NCI-H345 (cell line): ENCODE measurements around the gene CNBP.

Source experiments
- DNase-seq: peaks from one replicate; lab custom pipeline; 2025; lab: John Stamatoyannopoulos, UW

Gene CNBP

DNA sequence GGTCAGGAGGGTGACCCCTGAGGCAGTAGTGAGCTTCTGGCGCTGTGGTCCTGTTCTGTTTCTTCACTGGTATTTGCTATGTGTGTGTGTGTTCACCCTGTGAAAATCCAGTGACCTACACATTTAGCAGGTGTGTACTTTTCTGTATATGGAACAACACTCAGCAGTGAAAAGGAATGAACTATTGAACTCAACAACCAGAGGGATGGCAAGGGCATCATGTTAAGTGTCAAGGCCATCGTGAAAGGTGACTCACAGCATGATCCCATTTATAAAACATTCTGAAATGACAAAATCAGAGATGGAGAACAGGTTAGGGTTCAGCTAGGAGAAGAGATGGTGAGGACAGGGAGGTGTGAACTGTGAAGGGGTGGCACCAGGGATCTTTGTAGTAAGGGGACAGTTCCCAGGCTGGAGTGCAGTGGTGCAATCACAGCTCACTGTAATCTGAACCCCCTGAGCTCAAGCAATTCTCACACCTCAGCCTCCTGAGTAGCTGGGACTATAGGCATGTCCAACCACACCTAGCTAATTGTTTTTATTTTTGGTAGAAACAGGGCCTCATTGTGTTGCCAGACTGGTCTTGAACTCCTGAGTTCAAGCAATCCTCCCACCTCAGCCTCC, 52.1 kb downstream of the CNBP start:
- DNase-seq = no peak

DNA sequence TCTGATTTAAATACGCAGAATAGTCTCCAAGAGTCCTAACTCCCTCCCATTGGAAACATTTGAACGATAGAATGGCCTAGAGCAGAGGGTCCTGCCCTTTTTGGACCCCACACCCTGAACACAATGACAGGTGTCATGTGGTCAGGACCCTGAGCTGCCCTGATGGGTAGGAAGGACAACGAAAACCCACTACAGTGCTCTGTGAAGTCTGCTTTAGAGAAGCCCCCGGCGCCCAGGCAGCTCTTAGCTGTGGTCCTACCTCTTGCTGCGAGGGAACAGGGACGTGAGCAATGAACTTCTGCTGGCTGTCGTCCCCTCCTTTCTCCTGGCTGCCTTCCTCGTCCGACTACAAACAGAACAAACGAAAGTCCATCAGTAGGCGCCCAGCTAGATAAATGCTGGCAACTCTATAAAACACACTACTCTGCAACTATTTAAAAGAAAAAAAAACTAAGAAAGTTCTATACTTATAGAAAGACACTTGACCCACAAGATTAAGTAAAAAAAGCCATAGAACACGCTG, 53.3 kb downstream of the CNBP start:
- DNase-seq = no peak

DNA sequence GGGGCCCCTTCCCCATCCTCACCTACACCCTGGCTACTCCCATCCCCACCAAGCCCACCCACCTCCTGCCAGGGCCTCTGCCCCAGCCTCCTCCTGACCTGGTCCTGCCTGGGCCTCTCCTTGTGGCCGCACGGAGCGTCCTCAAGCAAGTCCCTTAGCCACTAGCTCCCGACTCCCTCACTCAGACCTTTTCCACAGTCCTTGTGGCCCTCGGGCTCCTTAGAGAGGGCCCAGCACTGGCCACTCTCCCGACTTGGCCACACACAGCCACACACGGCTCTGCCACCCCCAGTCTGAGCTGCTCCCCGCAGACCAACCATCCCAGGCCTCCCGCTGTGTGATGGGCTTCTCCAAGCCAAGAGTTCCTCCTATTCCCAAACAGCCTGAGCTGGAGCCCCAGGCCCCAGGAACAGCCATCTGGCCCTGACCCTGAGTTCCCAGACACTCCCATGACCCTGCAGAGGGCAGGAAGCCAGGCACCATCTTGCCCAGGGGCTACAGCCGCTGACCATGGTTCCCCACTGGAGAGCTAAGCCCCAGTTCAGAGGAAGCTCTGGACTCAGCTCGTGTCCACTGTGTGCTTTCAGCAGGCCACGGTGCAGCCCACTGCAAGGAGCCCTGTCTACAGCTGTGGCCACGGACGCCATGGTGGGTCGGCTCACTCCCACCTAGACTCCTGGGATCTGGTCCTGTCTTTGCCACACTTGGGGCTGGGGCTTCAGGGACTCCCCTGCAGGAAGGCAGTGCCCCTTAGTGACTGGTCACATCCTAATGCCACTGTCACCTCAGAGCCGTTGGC, 55.1 kb downstream of the CNBP start:
- DNase-seq = no peak

DNA sequence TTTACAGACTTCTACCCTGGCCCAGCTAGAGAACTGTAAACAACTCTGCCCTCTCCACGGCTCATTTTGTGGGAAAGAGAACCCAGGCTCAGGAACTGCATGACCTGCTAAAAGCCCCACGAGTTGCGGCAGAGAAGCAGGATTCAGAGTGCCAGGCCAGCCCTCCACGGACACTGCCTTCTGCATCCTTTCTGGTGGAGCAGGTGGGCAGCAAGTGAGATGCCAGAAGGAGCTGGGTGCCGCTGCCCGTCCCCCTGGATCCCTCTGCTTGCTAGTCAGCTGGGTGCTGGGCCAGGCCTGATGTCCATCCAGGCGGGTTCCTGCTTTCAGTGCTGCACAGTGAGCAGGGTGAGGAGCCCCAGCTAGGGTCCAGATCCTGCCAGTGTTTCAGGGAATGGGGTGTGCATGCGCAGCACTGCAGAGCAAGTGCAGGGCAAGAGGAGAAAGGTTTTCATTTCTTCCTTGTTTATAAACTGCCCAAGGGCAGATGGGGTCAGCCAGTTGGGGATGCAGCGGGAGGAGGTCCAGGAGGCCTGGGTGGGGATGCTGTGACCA, 56.9 kb downstream of the CNBP start:
- DNase-seq = no peak

DNA sequence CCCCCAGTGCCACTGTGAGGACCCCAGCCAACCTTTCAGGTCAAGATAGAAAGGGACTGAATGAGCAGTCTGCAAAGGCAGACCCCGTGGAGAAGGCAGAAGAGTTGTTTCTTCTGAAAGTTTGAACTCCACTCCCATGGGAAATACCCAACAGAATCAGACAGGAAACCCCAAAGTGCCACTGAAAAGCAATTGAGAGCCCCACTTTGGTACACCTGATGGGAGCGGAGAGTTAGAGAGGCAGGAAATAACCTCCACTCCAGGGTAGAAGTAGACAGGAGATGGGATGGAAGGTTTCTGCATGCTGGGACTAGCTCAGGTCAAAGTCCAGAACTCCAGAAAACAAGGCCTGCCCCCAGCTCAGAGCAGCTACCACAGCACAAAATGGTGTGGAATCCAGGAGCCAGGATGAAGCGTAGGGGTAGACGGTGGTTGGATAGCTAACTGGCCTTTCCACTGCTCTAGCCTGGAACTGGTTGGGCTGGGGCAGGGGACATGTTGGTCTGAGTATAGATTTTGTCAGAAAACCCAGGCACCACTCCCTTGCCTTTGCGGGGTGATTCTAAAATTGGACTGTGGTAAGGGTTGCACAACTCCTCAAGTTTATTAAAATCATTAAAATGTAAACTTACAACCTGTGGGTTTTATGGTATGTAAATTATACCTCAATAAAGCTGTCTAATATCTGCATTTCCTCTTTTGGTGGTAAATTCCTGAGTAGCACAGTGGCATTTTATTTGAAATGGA, 60.2 kb downstream of the CNBP start:
- DNase-seq = no peak

DNA sequence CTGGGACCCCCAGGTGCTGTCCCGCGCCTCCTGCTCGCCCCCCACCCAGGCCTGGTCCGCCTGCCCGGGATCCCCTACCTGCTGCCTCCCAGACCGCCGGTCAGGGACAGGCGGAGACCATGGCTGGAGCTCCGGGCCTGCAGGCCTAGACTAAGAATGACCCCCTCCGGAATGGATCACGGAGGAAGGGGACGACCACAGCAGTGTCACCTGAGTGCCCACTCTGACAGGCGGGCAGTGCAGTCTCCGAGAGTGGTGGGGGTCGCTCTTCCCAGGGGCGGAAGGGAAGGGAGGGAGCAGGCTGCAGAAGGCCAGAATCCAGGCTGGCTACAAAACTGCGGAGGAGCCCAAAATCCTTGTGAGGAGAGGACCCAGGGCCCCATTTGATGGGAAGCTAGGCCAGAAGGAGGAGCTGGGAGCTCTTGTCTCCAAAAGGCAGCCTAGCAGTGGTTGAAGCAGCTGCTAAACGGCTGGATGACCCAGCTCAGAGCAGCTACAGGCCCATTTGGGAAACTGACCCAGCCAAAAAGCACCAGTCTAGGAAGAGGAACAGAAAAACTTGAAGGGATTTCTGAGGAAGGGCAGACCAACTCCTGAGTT, 61.2 kb downstream of the CNBP start:
- no peak for DNase-seq

DNA sequence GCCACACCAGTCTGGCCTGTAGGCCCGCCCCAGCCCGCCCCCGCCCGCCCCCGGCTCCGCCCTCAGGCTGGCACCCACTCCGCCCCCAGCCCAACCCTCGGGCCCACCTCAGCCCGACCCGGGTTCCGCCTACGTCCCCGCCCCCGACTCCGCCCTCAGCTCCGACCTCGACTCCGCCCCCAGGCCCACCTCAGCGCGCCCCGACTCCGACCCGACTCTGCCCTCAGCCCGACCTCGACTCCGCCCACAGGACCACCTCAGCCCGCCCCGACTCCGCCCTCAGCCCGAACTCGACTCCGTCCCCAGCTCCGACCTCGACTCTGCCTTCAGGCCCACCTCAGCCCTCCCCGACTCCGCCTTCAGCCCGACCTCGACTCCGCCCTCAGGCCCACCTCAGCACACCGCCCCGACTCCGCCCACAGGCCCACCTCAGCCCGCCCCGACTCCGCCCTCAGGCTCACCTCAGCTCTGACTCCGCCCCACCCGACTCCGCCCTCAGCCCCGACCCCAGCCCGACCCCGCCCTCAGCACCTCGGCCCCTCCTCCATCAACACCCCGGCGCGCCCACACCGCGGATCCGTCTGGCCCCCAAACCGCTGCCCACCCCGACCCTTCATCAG, 61.8 kb downstream of the CNBP start, which contains the start of gene RAB43:
Gene RAB43, minus strand, starts transcription at position 13 of the 620 bp plus-strand sequence. CDS start 315 bp downstream, outside the sequence.
- peak; percentile 77 for DNase-seq

DNA sequence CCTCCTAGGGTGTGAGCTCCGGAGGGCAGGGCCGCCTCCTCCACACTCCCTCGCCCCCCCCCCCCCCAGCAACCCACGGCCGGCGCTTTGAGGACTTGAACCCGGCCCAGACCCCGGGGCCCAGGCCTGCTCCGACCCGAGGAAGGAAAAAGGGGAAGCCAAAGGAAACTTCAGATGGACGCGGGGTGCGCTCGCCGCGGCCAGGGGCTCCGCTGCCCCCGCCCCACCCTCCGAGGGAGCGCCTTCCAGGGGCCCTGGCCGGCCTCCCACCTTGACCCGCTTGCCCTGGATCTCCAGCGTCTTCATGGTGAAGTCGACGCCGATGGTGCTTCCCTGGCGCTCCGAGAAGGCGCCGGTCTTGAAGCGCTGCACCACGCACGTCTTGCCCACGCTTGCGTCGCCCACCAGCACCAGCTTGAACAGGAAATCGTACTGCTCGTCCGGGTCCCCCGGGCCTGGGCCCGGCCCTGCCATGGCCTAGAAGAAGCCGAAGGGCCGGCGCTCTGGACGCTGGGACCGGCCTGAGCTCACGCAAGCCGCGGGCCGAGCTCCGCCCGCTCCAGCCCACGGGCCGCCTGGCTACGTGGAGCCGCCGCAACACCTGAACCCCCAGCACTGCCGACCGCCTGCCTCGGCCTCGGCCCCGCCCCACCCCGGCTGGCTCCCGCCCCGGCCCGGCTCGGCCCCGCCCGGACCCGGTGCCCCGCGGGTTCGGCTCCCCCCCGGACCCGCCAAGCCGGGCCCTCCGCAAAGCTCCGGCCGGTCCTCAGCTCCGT, 62.5 kb downstream of the CNBP start:
- no peak for DNase-seq

DNA sequence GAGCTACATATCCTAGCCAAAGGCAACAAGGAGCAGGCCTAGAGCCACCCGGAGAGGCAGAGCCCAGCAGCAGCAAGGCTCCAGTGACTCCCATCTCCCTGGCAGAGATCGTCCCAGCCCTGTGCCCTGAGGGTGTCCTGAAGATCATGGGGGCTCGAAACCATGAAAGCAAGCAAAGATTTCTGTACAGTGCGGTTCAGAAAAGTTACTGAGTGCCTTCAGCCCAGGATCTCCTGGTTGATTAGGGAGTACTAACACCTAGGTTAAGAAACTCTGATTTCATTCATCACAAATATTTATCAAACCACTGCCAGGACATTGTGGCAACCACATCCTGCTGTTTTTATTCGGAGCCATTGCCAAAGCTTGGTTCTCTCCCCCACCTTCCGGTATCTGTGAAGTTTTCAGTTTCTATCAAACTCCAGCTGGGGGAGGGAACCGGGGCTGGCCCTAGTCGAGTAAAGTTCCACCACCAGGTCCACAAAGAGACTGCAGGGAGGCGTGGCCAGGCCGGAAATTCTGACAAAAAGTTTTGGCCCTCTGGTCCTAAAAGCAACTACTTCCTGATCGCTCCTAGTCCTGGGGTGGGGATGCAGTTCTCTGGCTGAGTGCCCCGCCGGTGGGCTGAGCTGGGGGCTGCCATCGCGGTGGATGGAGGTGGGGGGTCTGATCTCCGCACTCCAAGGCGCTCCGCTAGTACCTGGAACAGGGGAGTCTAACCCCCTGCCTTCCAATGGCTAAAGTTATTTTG, 63.3 kb downstream of the CNBP start:
- peak; percentile 26 for DNase-seq

DNA sequence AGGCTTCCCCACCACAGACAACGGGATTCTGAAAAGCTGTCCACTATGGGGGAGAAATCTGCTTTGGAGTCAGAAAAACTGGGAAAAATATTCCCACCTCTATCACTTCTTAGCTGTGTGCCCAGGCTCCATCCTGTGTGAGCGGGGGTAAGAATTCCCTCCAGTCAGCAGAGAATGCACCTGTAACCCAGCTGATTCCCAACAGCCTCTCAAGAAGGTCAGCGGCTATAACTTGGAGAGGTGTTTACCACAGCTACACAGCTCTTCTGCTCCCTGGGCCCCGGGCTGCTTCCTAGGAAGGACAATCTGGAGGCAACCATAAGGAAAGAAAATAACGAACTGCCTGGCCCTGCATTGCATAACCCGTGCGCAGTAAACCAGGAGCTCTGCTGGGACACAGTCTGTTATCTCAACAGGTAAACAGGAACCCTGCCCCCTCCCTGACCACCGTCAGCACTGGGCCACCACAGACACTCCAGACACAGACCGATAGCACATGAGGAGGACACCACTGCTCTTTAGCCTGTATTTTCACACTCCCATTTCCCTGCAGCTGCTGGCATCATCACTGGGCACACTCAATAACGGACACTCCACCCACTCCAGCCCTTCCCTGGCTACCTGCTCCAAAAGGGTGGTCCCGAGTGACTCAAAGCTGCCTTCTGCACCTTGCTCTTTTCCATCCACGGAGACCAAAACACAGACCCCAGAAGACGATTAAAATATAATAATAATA, 64.2 kb downstream of the CNBP start:
- DNase-seq = no peak

DNA sequence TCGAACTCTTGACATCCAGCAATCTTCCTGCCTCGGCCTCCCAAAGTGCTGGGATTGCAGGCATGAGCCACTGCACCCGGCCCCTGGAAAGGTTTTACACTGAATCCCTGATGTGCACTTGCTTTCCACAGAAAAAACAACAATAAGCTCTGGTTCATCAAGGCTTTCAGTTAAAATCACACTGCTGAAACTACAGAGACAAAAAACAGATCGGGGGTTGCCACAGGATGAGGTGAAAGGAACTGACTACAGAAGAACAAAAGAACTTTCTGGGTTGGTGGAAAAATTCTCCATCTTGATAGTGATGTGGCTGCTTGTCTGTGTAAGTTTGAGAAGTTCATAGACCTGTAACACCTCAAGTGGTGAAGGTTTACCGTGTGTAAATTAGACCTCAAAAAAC, 65.0 kb downstream of the CNBP start:
- DNase-seq = no peak
